SKM-1 treated with dmso at 0.1 percent for 144 hours (cell line): ENCODE measurements around the gene CD4.
"Not testable (repeated sequence)": the region's sequence is repeated elsewhere in the genome, so short reads cannot be mapped to it uniquely, and the experiment has no call there.

ENCODE experiments used
- DNase-seq: peaks from one replicate; lab custom pipeline; 2025; ENCODE audit not compliant: unreplicated experiment; lab: John Stamatoyannopoulos, UW

The CD4 gene

GRCh38 chr12:6788972-6789924 is at the start of gene CD4:
TSS of gene CD4 (plus strand) at chr12:6789528. CDS start at chr12:6800139, 10,611 bp downstream.
- peak; percentile 26 for DNase-seq

- not testable (repeated sequence) for DNase-seq
Measured at GRCh38 chr12:6742080-6742479, 47.2 kb upstream of the CD4 start.

DNA sequence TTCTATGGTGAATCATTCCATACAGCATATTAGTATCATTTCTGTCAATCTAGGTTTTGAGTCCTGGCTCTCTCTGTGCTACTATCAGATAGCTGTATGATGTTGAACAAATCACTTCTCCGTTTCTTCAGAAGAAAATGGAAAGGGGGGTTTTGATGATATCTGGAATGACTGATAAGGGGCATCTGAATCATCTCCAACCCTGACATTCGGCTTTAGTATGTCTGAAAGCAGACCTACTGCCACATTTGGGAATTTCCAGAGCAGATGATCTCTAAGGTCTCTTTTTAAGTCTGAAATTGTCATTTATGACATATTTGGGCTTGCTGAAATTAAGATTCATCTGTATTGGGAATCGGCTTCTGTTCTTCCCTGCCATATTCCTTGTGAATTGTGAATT is 46.5 kb upstream of the CD4 start:
- no peak for DNase-seq

DNA sequence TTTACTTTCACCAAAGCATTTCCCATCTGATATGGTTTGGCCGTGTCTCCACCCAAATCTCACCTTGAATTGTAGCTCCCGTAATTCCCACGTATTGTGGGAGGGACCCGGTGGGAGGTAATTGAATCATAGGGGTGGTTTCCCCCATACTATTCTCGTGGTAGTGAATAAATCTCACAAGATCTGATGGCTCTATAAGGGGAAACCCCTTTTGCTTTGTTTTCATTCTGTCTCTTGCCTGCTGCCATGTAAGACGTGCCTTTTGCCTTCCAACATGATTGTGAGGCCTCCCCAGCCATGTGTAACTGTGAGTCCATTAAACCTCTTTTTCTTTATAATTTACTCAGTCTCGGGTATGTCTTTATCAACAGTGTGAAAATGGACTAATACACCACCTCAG is 46.0 kb upstream of the CD4 start:
- DNase-seq, result not testable (repeated sequence)

DNA sequence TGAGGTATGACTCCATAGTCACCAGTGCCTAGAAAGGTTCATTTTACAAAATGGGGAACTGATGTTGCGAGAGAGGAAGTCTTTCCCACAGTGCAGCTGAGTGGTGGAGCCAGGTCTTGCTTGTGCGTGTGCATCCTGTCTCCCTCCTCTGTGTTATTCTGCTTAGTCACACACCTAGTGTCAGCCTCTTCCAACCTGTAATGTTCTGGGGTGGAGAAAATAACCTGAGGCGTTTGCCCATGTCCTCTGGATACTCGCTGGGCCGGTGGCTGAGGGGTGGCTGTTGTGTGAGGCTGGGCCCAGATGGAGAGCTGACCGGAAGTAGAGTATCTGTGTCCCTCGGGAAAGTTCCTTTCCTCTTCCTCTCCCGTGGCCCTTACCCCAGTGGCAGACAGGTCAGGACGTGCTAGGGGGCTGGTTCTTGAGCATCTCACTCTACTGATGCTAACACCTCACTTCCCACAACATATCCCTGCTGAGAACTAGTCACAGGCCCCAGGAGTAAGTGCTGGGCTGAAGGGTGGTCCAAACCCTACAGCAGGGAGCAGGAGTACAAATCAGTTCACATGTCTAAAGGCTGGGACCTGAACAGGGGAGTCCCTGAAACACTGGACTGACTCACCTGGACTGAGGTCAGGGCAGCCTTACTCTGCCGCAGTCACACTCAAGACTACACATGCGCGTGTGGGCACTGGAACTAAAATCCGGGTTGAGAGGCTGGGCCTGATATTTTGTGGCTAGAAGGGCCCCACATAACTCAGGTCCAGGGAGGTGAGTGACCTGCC is 43.4 kb upstream of the CD4 start:
- DNase-seq, result peak; percentile 80

- DNase-seq, result no peak
Measured at GRCh38 chr12:6747216-6747615, 42.1 kb upstream of the CD4 start.

DNA sequence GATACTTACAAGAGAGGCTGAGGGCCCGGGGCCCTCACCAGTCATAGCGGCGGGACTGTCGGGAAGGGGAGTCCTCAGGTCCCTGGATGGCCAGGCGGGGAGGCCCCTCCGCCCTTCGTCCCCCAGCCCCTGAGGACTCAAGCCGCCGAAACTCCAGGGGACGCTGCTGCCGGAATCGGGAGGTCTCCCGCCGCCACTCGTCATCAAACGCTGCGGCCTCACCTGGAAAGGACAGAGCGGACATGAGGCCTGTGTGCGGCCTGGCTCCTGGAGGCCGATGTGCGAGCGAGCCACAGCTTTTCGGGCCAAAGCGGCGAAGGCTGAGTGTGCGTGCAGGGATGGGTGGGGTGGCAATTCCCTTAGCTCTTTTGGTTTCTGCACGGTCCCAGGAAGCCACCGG is 40.6 kb upstream of the CD4 start:
- no peak for DNase-seq

DNA sequence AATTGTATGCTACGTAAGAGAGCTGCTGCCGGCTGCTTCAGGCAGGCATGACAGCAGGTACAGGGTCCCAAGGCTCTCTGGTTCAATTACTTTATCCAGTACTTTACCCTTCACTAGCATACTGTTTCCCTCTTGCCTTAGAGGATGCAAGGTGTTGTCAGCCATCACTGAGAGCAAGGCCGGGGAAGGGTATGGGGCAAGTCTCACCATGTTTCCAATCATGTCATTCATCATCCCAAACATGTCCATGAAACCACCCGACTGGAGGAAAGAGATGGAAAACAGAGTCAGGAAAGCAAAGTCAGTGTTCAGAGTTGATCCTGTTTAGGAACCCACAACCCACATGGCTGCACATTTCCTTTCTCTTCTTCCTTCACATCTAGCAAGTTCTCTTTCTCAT is 38.8 kb upstream of the CD4 start:
- DNase-seq, result no peak

GRCh38 chr12:6751767-6752166 is 37.6 kb upstream of the CD4 start:
- DNase-seq, result no peak

- no peak for DNase-seq
Measured at GRCh38 chr12:6752167-6752920, 37.0 kb upstream of the CD4 start.

GRCh38 chr12:6752921-6753771 is 36.2 kb upstream of the CD4 start, which contains the start of gene MLF2:
TSS of gene MLF2 (minus strand) at chr12:6753141. CDS start at chr12:6752334, 807 bp downstream.
- DNase-seq, result peak; percentile 76

DNA sequence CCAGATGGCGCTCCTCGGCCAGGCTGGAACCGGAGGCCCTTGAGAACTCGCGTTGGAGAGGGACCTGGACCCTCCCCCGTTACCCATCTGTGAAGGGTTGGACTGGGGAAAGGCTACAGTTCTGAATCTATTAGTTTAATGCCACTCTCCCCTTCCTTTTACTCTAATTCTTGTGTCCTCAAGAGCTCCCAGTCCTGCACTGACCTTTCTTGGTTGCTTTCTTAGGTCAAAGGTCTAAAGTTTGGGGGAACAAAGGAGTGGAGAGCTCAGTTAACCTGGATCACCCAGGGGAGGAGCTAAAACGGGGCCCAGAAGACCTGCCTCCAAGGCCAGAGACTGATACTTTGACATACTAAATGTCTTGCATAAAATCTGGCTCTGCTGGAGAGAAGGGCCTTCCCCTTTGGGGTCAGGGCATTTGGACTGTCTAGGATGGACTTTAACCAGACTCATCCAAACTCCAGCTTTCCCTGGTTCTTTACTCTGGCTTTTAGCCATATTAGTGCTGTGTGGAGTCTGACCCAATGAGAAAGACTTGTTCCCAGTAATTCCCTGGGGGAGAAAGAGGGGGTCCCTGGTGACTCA is 35.5 kb upstream of the CD4 start:
- DNase-seq, result no peak

DNA sequence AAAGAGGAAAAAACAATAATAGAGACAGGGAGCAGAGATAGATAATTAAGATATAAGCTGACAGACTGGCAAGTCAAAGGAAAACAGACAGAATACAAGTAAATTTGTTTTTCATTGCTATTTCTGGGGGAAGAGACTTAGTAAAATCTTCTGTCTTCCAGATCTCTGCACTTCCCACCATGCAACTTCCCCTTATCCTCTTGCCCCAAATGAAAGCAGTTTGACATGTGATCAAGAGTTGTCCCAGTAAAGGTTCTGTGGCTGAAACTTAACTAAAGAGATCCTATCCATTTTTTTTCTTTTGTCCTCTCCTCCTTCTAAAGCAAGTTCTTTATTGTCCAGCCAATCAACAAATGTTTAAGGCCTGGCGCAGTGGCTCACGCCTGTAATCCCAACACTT is 34.9 kb upstream of the CD4 start:
- DNase-seq, result no peak

DNA sequence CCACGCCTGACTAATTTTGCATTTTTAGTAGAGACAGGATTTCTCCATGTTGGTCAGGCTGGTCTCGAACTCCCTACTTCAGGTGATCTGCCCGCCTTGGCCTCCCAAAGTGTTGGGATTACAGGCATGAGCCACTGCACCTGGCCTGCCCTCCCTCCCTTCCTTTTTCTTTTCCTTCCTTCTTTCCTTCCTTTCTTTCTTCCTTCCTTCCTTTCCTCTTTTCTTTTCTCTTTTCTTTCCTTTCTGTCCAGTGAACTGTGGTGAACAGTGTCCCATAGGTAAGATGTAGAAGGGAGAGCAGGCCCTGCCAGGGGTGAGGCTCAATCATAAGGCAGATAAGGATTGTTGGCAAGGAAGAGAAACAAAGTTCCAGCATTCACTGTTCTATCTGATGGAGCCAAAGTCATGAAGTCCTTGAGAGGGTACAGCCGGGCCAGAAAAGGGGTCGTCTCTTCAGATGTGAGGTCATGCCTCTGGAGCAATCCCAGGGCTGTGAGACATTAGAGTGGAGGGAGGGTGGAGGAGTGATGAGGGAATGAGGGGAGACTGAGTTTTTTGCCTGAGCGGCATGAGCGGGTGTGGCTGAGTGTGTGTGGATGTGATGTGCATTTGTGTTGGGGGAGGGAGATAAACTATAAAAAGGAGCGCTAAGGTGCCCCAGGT is 32.2 kb upstream of the CD4 start:
- no peak for DNase-seq

GRCh38 chr12:6758506-6759095 is 30.7 kb upstream of the CD4 start:
- DNase-seq, result no peak

GRCh38 chr12:6759741-6760140 is 29.6 kb upstream of the CD4 start:
- DNase-seq, result no peak

DNA sequence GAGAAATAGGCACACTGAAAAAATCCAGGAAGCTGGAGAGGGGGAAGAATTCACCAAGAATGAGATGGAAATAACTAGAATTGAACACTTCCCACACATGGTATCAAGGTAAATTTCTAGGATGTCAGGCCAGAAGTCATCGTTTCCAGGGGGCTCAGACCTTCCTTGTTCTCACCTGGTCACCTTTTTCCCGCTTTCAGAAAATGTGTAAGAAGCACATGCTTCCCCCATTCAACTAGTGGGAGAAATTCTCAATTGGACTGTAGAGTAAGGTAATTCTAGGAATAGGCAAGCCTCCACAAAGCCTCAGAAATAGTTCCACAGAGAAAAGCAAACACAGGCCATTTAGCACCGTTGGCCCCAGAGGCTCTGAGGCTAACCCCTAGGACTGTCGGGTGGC is 25.9 kb upstream of the CD4 start:
- no peak for DNase-seq

DNA sequence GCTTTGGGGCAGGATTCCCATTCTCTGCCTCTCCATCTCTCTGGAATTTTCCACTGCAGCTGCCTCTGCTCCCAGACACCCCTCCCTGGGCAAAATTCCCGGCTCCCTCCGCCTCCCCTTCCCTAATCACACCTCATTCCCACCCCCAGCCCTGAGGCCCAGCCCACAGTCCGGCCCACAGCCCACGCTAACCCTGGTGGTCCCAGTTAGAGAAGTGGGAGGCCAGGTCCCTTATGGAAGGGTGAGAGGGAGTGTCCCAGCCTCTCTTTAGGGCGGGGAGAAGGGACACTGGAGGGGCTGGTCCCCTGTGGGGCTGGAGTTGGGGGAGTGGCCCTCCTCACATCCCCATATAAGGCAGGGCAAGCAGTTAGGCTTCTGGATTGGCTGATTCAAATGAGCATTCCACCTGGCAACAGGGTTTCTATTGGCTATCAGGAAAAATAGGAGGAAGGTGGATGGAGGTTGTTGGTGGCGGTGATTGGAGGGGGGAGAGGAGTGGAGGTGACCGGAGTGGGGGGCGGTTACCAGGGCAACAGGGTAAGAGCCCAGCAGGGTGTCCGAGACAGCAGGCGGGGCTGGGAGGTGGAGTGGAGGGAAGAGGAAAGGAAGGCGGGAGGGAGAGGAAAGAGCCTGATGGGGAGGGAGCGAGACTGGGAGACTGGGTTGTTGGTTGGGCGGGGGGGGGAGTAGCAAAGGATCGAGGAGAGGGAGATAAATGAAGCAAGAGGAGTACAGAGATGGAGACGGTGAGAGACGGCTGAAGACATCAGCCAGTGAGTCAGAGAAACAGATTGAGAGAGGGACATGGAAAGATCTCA is 25.1 kb upstream of the CD4 start:
- DNase-seq, result peak; percentile 70
